HepG2 (cell line): Measurements from ENCODE around the gene USP7. TPM values are rescaled to one million over a fixed set of nuclear protein-coding genes. Genes with fewer than 3 reads are reported as not detected.

Source experiments
- HNRNPK ChIP-seq: fragments of 200-400 bp; formaldehyde crosslinking; IDR thresholded peaks from 2 replicates; pipeline ENCODE4 v1.6.1; 2018; ENCODE audit warnings: low read length, low read depth, moderate library complexity, mild to moderate bottlenecking; ENCODE audit not compliant: poor library complexity, severe bottlenecking
- KDM5A ChIP-seq: fragments of 200-600 bp; sonication (generic); IDR thresholded peaks from 2 replicates; pipeline ENCODE4 v1.7.0; 2018; ENCODE audit warnings: antibody characterized with exemption, mild to moderate bottlenecking, low read length, borderline replicate concordance
- MYC ChIP-seq: sonication (generic); formaldehyde crosslinking; IDR thresholded peaks from 2 replicates; pipeline ENCODE4 v1.9.0; 2021; ENCODE audit warnings: missing genetic modification reagents, borderline replicate concordance
- NFKBIZ ChIP-seq: IDR thresholded peaks from 2 replicates; pipeline ENCODE4 v1.6.1; 2018; ENCODE audit warnings: missing genetic modification reagents, missing compliant biosample characterization
- SCMH1 ChIP-seq: sonication (generic); formaldehyde crosslinking; IDR thresholded peaks from 2 replicates; pipeline ENCODE4 v1.9.0; 2021; ENCODE audit warnings: missing genetic modification reagents, mild to moderate bottlenecking, borderline replicate concordance
- SNAPC2 ChIP-seq: sonication (generic); formaldehyde crosslinking; IDR thresholded peaks from 2 replicates; pipeline ENCODE4 v1.8.1; 2022; ENCODE audit warnings: mild to moderate bottlenecking, missing genetic modification reagents
- SNAPC4 ChIP-seq: sonication (generic); formaldehyde crosslinking; IDR thresholded peaks from 2 replicates; pipeline ENCODE4 v1.4.0; 2020; ENCODE audit warnings: mild to moderate bottlenecking, missing genetic modification reagents
- THAP9 ChIP-seq: sonication (generic); formaldehyde crosslinking; IDR thresholded peaks from 2 replicates; pipeline ENCODE4; 2020; ENCODE audit warnings: missing genetic modification reagents, mild to moderate bottlenecking, borderline replicate concordance
- ZC3H13 ChIP-seq: sonication (generic); formaldehyde crosslinking; IDR thresholded peaks from 2 replicates; pipeline ENCODE4 v1.8.1; 2023; ENCODE audit warnings: mild to moderate bottlenecking, missing genetic modification reagents, moderate library complexity
- ZKSCAN1 ChIP-seq: fragments of 150-350 bp; IDR thresholded peaks from 2 replicates; pipeline ENCODE4 v1.6.1; 2014; ENCODE audit warnings: low read length
- ZNF337 ChIP-seq: sonication (generic); formaldehyde crosslinking; IDR thresholded peaks from 2 replicates; pipeline ENCODE4 v1.5.1; 2020; ENCODE audit warnings: missing genetic modification reagents, low read depth, mild to moderate bottlenecking, borderline replicate concordance
- ZNF432 ChIP-seq: sonication (generic); formaldehyde crosslinking; IDR thresholded peaks from 2 replicates; pipeline ENCODE4 v1.5.0; 2020; ENCODE audit warnings: missing genetic modification reagents, mild to moderate bottlenecking, borderline replicate concordance
- ZNF460 ChIP-seq: sonication (generic); formaldehyde crosslinking; IDR thresholded peaks from 2 replicates; pipeline ENCODE4 v1.5.1; 2020; ENCODE audit warnings: missing genetic modification reagents, mild to moderate bottlenecking, borderline replicate concordance
- ZNF512B ChIP-seq: sonication (generic); formaldehyde crosslinking; IDR thresholded peaks from 2 replicates; pipeline ENCODE4 v1.5.1; 2020; ENCODE audit warnings: missing genetic modification reagents, mild to moderate bottlenecking, borderline replicate concordance
- polyA plus RNA-seq, 8 experiments: library from polyadenylated mRNA; depleted of rRNA in 3 of 8; stranded (reverse) in 7 of 8; unstranded in 1 of 8; fragments of >200 nt; fragmentation: Illumina TruSeq in 4 of 8; extraction: Trizol in 4 of 8; gene quantifications; 2 replicates each; pipeline versions ENCODE4 v1.2.1 to v1.2.3, GENCODE V29; 2011 to 2016; ENCODE audit warnings: low read depth in 4 of 8, missing spikeins in 1 of 8, mixed read lengths in 1 of 8; ENCODE audit not compliant: insufficient read depth in 1 of 8
- total RNA-seq, 5 experiments: library from RNA; depleted of rRNA; stranded (reverse); fragments of >200 nt; fragmentation: Illumina TruSeq; extraction: Trizol; gene quantifications; 2 replicates each; pipeline ENCODE4 v1.2.3, GENCODE V29; 2016; ENCODE audit warnings: low read depth in 1 of 5

Gene USP7
- total and polyA plus RNA-seq, 2 of the 13 experiments (the other 11 are each of a cell fraction or from before 2014, with no cell fraction given) = 52.5 to 173 TPM

- TF ChIP-seq ZNF512B (CRISPR knock-in tag) = no peak
- TF ChIP-seq MYC = no peak
- no peak for TF ChIP-seq ZC3H13 (CRISPR knock-in tag)
- TF ChIP-seq THAP9 (CRISPR knock-in tag) = no peak
- no peak for TF ChIP-seq KDM5A
- TF ChIP-seq ZKSCAN1 = no peak
- TF ChIP-seq NFKBIZ = peak; percentile 63; the same call in 1 of the 2 replicates
- TF ChIP-seq ZNF432 = no peak
- no peak for TF ChIP-seq ZNF460 (CRISPR knock-in tag)
- TF ChIP-seq SNAPC4 (CRISPR knock-in tag) = no peak
- TF ChIP-seq ZNF337 = no peak
- peak; percentile 87; the same call in 1 of the 2 replicates for TF ChIP-seq SNAPC2 (CRISPR knock-in tag)
- TF ChIP-seq SCMH1 (CRISPR knock-in tag) = no peak
- TF ChIP-seq HNRNPK = no peak
These were observed 31.8 kb downstream of the USP7 start (continued) for GRCh38 chr16:8931859-8932258.
